Measurements from ENCODE around the gene CARD14. TPM values are rescaled to one million over a fixed set of nuclear protein-coding genes. Genes with fewer than 3 reads are reported as not detected.

CARD14 gene
- total RNA-seq, 3 donors from 2014 or later = not detected

GRCh38 chr17:80203471-80203963 lies 33.7 kb downstream of the CARD14 start:
- Mint-ChIP-seq H3K4me3 (no peak overlapping the region), H3K4me1 (ENCODE audit: low read depth) (no peaks in the 10 kb centered on the region), H3K36me3 (ENCODE audit: insufficient read depth) (no peaks in the 10 kb centered on the region), H3K9me3 (no peaks in the 10 kb centered on the region), H3K27me3 (ENCODE audit: low read depth) (no peaks in the 10 kb centered on the region)
- no peak for DNase-seq
- ATAC-seq = no peak

GRCh38 chr17:80204626-80205468 lies 35.0 kb downstream of the CARD14 start:
- DNase-seq (no peak), ATAC-seq (no peak)
- H3K4me1 Mint-ChIP-seq (ENCODE audit: low read depth) = no peaks in the 10 kb centered on the region
- no peaks in the 10 kb centered on the region for H3K36me3 Mint-ChIP-seq (ENCODE audit: insufficient read depth)
- no peaks in the 10 kb centered on the region for H3K27me3 Mint-ChIP-seq (ENCODE audit: low read depth)
- H3K4me3 Mint-ChIP-seq = no peak overlapping the region
- no peaks in the 10 kb centered on the region for H3K9me3 Mint-ChIP-seq

GRCh38 chr17:80205811-80206210 lies 36.0 kb downstream of the CARD14 start:
- H3K9me3 Mint-ChIP-seq = no peaks in the 10 kb centered on the region
- no peaks in the 10 kb centered on the region for H3K27me3 Mint-ChIP-seq (ENCODE audit: low read depth)
- H3K36me3 Mint-ChIP-seq (ENCODE audit: insufficient read depth) = peaks cover 4% of the 10 kb centered on the region
- ATAC-seq = no peak
- H3K4me3 Mint-ChIP-seq = no peak overlapping the region
- no peak for DNase-seq
- no peaks in the 10 kb centered on the region for H3K4me1 Mint-ChIP-seq (ENCODE audit: low read depth)

- H3K9me3 Mint-ChIP-seq = no peaks in the 10 kb centered on the region
- DNase-seq (no peak), ATAC-seq (no peak)
- H3K27me3 Mint-ChIP-seq (ENCODE audit: low read depth) = no peaks in the 10 kb centered on the region
- no peak overlapping the region for H3K4me3 Mint-ChIP-seq
- peaks cover 5% of the 10 kb centered on the region for H3K36me3 Mint-ChIP-seq (ENCODE audit: insufficient read depth)
- no peaks in the 10 kb centered on the region for H3K4me1 Mint-ChIP-seq (ENCODE audit: low read depth)
These were observed 38.2 kb downstream of the CARD14 start for GRCh38 chr17:80208050-80208449.

GRCh38 chr17:80209765-80210164 lies 39.9 kb downstream of the CARD14 start:
- Mint-ChIP-seq H3K4me1 (ENCODE audit: low read depth) (no peaks in the 10 kb centered on the region), H3K9me3 (no peaks in the 10 kb centered on the region), H3K36me3 (ENCODE audit: insufficient read depth) (peaks cover 5% of the 10 kb centered on the region), H3K27me3 (ENCODE audit: low read depth) (no peaks in the 10 kb centered on the region), H3K4me3 (no peak overlapping the region)
- no peak for ATAC-seq
- DNase-seq = no peak

GRCh38 chr17:80210348-80211108 lies 40.7 kb downstream of the CARD14 start:
- ATAC-seq = no peak
- Mint-ChIP-seq H3K4me3 (no peak overlapping the region), H3K36me3 (ENCODE audit: insufficient read depth) (peaks cover 5% of the 10 kb centered on the region), H3K9me3 (no peaks in the 10 kb centered on the region), H3K4me1 (ENCODE audit: low read depth) (no peaks in the 10 kb centered on the region), H3K27me3 (ENCODE audit: low read depth) (no peaks in the 10 kb centered on the region)
- DNase-seq = no peak

GRCh38 chr17:80212109-80212508 lies 42.3 kb downstream of the CARD14 start:
- Mint-ChIP-seq H3K36me3 (ENCODE audit: insufficient read depth) (peaks cover 11% of the 10 kb centered on the region), H3K4me3 (no peak overlapping the region), H3K9me3 (no peaks in the 10 kb centered on the region), H3K27me3 (ENCODE audit: low read depth) (no peaks in the 10 kb centered on the region), H3K4me1 (ENCODE audit: low read depth) (peaks cover 5% of the 10 kb centered on the region)
- no peak for ATAC-seq
- DNase-seq = no peak

GRCh38 chr17:80212511-80212910 lies 42.7 kb downstream of the CARD14 start:
- DNase-seq (no peak), ATAC-seq (no peak)
- Mint-ChIP-seq H3K4me3 (no peak overlapping the region), H3K4me1 (ENCODE audit: low read depth) (peaks cover 9% of the 10 kb centered on the region), H3K36me3 (ENCODE audit: insufficient read depth) (peaks cover 13% of the 10 kb centered on the region), H3K9me3 (no peaks in the 10 kb centered on the region), H3K27me3 (ENCODE audit: low read depth) (no peaks in the 10 kb centered on the region)

GRCh38 chr17:80212962-80213642 lies 43.3 kb downstream of the CARD14 start:
- peaks cover 14% of the 10 kb centered on the region for H3K4me1 Mint-ChIP-seq (ENCODE audit: low read depth)
- no peaks in the 10 kb centered on the region for H3K9me3 Mint-ChIP-seq
- no peak overlapping the region for H3K4me3 Mint-ChIP-seq
- H3K36me3 Mint-ChIP-seq (ENCODE audit: insufficient read depth) = peaks cover 17% of the 10 kb centered on the region
- DNase-seq (no peak), ATAC-seq (no peak)
- H3K27me3 Mint-ChIP-seq (ENCODE audit: low read depth) = no peaks in the 10 kb centered on the region

- peaks cover 17% of the 10 kb centered on the region for H3K36me3 Mint-ChIP-seq (ENCODE audit: insufficient read depth)
- no peaks in the 10 kb centered on the region for H3K9me3 Mint-ChIP-seq
- no peaks in the 10 kb centered on the region for H3K27me3 Mint-ChIP-seq (ENCODE audit: low read depth)
- peaks cover 19% of the 10 kb centered on the region for H3K4me1 Mint-ChIP-seq (ENCODE audit: low read depth)
- no peak for ATAC-seq
- DNase-seq = no peak
- no peak overlapping the region for H3K4me3 Mint-ChIP-seq
These were observed 43.8 kb downstream of the CARD14 start for GRCh38 chr17:80213643-80213975.

GRCh38 chr17:80214012-80214877 lies 44.4 kb downstream of the CARD14 start:
- peaks cover 23% of the 10 kb centered on the region for H3K4me1 Mint-ChIP-seq (ENCODE audit: low read depth)
- ATAC-seq = no peak
- no peaks in the 10 kb centered on the region for H3K9me3 Mint-ChIP-seq
- no peak overlapping the region for H3K4me3 Mint-ChIP-seq
- DNase-seq = no peak
- peaks cover 17% of the 10 kb centered on the region for H3K36me3 Mint-ChIP-seq (ENCODE audit: insufficient read depth)
- H3K27me3 Mint-ChIP-seq (ENCODE audit: low read depth) = no peaks in the 10 kb centered on the region

GRCh38 chr17:80214878-80215210 lies 45.0 kb downstream of the CARD14 start:
- Mint-ChIP-seq H3K9me3 (no peaks in the 10 kb centered on the region), H3K4me1 (ENCODE audit: low read depth) (peaks cover 26% of the 10 kb centered on the region), H3K27me3 (ENCODE audit: low read depth) (no peaks in the 10 kb centered on the region), H3K4me3 (no peak overlapping the region), H3K36me3 (ENCODE audit: insufficient read depth) (peaks cover 17% of the 10 kb centered on the region)
- DNase-seq (no peak), ATAC-seq (no peak)

- Mint-ChIP-seq H3K9me3 (no peaks in the 10 kb centered on the region), H3K4me1 (ENCODE audit: low read depth) (peaks cover 31% of the 10 kb centered on the region), H3K27me3 (ENCODE audit: low read depth) (no peaks in the 10 kb centered on the region), H3K36me3 (ENCODE audit: insufficient read depth) (peaks cover 12% of the 10 kb centered on the region), H3K4me3 (no peak overlapping the region)
- no peak for DNase-seq
- ATAC-seq = no peak
These were observed 46.9 kb downstream of the CARD14 start for GRCh38 chr17:80216473-80217456.

Measured in activated T-cell treated with anti-CD3 and anti-CD28 coated beads, Interleukin-2, amount 50 U/mL, for 4 hours (primary cell).